Measurements from ENCODE around the gene HNRNPUL2.
A peak's percentile ranks its signal among the peaks of the same experiment; 100 is the strongest.
"Not testable (repeated sequence)": the region's sequence is repeated elsewhere in the genome, so short reads cannot be mapped to it uniquely, and the experiment has no call there.

The HNRNPUL2 gene

GRCh38 chr11:62727165-62727871, at the start of gene HNRNPUL2:
TSS of gene HNRNPUL2 (minus strand) at chr11:62727457. CDS start at chr11:62727156, 301 bp downstream.
- DNase-seq (ENCODE audit: low read depth), result peak; percentile 96
- H3K4me3 ChIP-seq (ENCODE audit: control insufficient read depth, low read depth, low read length), result peak within 1 kb of the TSS; percentile 84

GRCh38 chr11:62775646-62776045, 48.4 kb upstream of the HNRNPUL2 start:
- no peak for TF ChIP-seq CTCF (IDR thresholded peaks at IDR 0.05; ENCODE audit: control insufficient read depth, insufficient read depth, low read depth, low read length, missing control alignments)
- H3K4me3 ChIP-seq (ENCODE audit: control insufficient read depth, low read depth, low read length), result no peak overlapping the region
- no peak for DNase-seq (ENCODE audit: low read depth)

More at GRCh38 chr11:62727165-62727871, at the start of gene HNRNPUL2:
- TF ChIP-seq CTCF (IDR thresholded peaks at IDR 0.05; ENCODE audit: control insufficient read depth, insufficient read depth, low read depth, low read length, missing control alignments), result no peak

GRCh38 chr11:62774407-62774806, 47.1 kb upstream of the HNRNPUL2 start:
- H3K4me3 ChIP-seq (ENCODE audit: control insufficient read depth, low read depth, low read length), result no peak overlapping the region
- no peak for TF ChIP-seq CTCF (IDR thresholded peaks at IDR 0.05; ENCODE audit: control insufficient read depth, insufficient read depth, low read depth, low read length, missing control alignments)
- no peak for DNase-seq (ENCODE audit: low read depth)

GRCh38 chr11:62771144-62772021, 44.1 kb upstream of the HNRNPUL2 start, which contains the start of gene TAF6L:
TSS of gene TAF6L (plus strand) at chr11:62771396. CDS start at chr11:62775784, 4,388 bp downstream.
- peak within 1 kb of the TSS; percentile 59 for H3K4me3 ChIP-seq (ENCODE audit: control insufficient read depth, low read depth, low read length)
- TF ChIP-seq CTCF (IDR thresholded peaks at IDR 0.05; ENCODE audit: control insufficient read depth, insufficient read depth, low read depth, low read length, missing control alignments), result no peak
- peak; percentile 70 for DNase-seq (ENCODE audit: low read depth)

GRCh38 chr11:62770778-62771143, 43.5 kb upstream of the HNRNPUL2 start:
- no peak for DNase-seq (ENCODE audit: low read depth)
- H3K4me3 ChIP-seq (ENCODE audit: control insufficient read depth, low read depth, low read length), result peak overlapping the region; percentile 40
- no peak for TF ChIP-seq CTCF (IDR thresholded peaks at IDR 0.05; ENCODE audit: control insufficient read depth, insufficient read depth, low read depth, low read length, missing control alignments)

GRCh38 chr11:62760867-62761227, 33.6 kb upstream of the HNRNPUL2 start:
- DNase-seq (ENCODE audit: low read depth), result not testable (repeated sequence)
- peak overlapping the region; percentile 95 for H3K4me3 ChIP-seq (ENCODE audit: control insufficient read depth, low read depth, low read length)

Measured in AG09309 (cell line).